GM21528 (cell line): ENCODE results near the gene RNASE11.

Experiments used
- ATAC-seq: cut with Tn5 transposase; IDR thresholded peaks from one replicate; pipeline ENCODE4 v1.9.1; 2021; ENCODE audit warnings: mild to moderate bottlenecking, moderate library complexity; ENCODE audit not compliant: unreplicated experiment, low FRiP score

RNASE11 gene

DNA sequence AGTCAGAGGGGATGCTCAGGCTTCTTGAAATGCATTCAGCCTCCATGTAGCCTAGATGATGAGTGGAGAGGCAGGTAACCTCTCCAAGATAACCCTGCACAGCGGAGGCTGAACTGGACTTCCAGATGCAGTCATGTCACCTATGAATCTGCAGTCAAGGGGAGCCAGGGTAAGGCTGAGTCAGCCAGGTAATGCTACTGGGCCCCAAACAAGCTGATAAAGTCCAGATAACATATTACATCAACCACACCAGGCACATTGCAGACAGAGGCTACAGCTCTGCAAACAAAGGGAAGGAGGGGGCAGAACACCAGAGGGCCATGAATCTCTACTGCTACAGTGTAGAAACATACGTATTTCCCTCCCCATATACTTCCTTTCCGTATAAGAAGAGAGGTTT is 40.9 kb downstream of the RNASE11 start:
- no peak for ATAC-seq

- no peak for ATAC-seq
Measured at GRCh38 chr14:20539906-20540305, 47.9 kb downstream of the RNASE11 start.
